RKO (cell line): ENCODE results near the gene GRIP1.

Experiments used
- DNase-seq: peaks from one replicate; pipeline ENCODE4 v3.0.0-alpha.2; 2016; ENCODE audit warnings: low spot score

GRIP1 gene

DNA sequence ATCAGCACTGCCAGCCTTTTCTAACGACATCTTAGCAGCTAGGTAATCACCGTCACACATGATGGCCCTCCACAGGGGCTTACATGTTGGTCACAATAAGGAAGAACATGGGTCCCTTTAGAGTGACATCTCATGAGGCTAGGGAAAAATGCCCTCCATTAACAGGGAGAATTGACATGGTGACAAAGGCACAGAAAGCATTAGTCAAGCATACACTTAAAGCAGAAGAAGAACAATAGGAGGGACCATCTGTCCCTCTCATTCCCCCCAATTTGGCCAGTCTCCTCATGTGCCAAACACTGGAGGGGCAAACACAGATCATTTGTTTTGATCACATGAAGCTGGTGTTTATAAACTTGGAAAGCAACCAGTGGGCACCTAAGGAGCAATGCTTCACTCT is 78.0 kb downstream of the GRIP1 start:
- DNase-seq, result no peak

DNA sequence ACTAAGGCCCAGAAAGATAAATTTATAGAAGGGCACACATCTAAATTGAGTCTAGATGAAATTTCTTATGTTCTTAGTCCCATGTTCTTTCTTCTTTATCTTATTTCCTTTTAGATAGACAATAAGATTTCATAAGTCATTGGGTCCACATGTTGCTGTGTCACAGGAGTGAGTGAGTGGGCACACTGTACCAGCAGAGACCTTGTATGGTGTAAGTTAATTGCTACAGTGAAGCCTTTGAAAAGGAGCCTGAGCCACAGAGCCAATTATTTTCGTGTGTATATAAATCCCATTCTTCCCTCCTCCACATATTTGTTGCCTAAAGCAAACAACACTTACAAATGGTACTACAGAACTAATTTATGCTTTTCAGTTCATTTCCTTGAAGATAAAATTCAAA is 79.1 kb downstream of the GRIP1 start:
- no peak for DNase-seq

DNA sequence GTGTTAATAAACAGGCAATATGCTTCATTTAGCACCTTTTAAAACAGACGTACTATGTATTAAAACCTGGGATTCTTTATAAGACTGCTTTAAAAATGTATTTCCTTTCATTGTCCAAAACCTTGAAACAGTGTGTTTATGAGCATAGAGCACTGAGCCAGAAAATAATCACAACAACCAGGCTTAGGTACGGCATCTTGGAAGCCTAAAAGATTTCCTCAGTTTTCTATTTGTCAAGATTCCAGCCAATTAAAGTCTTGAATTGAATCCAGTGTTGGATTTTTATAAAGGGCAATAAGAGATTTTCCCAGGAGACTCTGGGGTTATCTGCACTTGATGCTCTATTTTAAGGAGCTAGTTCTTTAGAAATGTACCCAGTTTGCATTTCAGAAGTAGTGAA is 80.3 kb downstream of the GRIP1 start:
- DNase-seq, result no peak

DNA sequence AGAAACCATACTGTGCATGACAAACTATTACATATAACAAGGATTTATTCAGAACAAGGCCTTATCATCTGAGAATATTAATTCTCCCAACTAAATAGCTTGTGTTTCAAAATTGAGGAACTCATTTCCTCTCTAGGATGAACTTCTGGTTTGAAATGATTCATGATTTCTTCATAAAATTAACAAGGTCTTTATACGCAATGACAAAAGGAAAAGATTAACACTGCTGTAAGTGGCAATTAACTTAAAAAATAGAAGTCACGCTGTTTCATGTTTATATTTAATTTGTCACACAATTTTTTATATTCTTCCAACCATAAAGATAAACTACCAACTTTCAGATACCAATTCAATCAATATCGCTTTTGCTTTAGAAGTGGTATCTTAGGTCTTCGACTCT is 80.8 kb downstream of the GRIP1 start:
- DNase-seq, result no peak

DNA sequence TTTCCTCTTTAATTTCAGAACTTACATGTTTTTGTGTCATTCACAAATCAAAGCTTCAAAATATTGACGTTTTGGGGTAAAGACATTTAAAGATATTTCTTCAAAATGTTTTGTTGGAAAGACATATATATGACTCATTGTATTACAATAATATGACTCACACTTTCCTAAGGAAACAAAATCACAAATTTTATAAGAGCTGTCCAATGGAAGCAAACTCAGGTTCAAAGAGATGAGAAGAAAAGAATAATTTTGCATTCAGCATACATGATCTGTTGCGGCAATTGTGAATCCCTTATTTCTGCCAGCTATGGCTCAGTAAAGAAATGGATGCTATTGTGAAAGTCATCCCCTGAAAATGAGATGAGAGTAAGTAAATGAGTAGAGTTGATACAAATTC is 82.7 kb downstream of the GRIP1 start:
- DNase-seq, result peak; percentile 62

DNA sequence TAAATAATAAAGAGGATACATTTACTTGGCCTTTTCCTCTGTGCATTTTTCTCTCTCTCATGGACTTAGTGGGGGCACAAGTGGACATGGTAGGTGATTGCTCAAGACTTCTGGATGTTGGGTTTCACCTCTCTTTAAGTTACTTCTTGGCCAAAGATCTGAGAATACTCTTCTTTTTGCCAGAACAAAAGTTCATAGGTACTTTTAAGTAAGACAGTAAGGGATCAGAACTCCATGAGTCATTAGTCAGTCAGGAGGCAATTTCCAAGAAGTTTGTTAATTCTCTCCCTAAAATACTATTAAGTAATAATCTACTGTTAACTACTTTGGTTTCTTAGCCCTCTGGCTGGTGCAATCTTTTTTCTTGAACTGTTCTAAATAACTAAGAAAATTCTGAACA is 84.2 kb downstream of the GRIP1 start:
- DNase-seq, result no peak

DNA sequence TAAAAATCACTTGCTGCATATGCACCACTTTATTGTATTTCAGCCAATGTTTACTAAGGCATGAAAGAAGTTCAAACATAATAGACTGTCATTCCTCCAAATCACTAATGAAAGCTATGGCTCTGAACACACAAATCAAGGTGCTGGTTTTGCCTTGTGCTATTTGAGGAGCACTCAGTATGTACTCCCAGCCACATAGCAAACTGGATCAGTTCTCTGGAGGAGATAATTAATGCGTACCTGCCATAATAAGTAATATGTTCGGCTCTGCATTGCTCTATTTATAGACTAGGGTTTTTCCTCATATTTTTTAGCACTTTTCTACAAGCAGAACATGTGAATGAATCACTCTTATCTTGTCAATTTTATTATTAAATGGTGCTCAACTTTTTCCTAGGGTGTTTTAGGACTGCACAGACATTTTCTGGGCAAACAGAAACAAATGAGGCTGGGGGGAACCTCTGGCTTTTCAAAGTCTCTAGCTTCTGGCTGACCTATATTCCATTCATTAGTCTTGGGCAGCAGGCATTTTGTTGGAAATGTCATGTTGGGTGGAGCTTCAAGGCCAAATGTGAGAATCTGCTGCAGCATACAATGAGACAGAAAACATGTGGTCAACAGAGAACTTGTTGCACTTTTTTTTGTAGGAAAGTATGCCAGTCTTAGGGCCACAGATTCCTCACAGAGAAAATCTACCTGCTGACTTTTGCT is 88.4 kb downstream of the GRIP1 start:
- DNase-seq, result no peak

DNA sequence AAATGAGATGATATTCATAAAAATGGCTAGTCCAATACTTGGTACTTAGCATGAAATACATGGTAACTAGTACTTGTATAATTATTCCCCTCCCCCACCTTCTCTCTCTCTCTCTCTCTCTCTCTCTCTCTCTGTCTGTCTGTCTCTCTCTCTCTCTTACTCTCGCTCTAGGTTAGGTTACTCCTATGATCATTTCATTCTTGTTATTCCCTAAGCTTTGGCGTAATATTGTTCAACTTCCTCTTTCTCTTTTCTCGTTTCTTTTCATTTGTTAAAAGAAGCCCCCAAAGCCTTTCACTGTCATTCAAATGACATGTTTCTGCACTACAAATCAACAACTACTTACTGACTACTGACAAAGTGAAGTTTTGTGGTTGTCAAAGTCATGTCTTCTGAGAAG is 89.8 kb downstream of the GRIP1 start:
- DNase-seq, result no peak

DNA sequence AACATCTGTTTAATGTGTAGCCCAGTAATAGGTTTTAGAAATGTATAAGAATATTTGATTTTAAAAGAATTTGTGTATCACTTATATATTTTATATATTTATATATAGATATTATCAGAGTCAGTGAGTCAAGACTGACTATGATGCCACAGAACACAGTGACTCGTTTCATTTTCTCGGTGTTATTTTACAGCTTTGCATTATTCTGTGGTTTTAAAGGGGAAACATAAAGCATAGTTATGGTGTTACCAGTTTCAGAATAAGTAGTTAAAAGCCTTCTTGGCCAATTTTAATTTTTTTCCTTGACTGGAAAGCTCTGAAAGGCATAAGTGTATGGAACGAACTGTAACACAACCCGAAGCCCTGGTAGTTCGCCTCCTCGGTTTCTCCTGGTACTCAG is 91.0 kb downstream of the GRIP1 start:
- no peak for DNase-seq

DNA sequence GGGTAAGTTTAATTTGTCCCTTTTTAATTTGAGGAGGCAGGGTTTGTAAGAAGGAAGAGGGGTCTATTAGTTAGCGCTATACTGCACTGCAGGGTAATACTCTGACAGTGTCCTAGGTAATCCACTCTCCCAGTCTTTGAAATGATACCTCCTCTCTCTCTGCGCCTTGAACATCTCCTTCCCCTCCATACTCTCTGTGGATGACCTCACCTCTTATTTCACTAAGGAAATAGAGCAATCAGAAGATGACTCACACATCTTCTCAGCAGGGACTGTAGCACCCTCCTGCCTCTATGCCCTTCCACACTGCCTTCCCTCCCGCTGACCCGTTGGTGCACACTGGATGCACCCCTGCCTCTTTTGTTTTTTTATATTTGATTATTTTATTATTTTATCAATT is 94.2 kb downstream of the GRIP1 start:
- peak; percentile 35 for DNase-seq

DNA sequence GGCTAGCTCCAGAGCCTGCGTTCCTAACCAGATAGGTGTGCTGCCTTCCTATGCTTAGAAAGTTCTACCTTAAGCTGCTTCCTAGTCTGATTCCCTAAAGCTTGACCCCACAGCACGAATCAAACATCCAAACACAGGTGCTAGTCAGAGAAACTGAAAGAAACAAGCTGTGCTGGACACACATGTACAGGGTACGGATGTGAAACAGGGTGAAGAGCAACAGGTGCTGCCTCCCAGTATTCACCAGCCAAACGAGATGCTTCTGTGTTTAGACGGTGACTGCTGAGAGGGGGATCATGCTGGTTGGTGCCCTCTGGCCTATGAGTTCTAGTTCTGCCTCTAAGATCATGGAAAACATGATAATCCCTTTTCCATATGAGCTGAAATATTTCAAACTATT is 105.3 kb downstream of the GRIP1 start:
- DNase-seq, result no peak

DNA sequence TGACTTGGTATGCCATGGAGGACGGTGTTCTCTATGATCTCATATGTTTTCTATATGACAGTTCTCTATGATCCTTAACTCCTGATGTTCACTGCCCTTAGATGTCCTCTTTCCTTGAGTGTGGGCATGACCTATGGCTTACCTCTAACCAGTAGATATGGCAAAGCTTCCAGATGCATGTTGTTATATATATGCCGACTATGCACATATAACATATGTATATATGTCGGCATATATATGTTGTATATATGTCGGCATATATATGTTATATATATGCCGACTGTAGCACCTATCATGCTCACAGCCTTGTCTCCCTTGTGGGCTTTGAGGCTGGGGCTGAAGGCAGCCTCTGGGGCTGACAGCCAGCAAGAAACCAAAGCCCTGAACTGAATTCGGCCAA is 106.0 kb downstream of the GRIP1 start:
- DNase-seq, result no peak

DNA sequence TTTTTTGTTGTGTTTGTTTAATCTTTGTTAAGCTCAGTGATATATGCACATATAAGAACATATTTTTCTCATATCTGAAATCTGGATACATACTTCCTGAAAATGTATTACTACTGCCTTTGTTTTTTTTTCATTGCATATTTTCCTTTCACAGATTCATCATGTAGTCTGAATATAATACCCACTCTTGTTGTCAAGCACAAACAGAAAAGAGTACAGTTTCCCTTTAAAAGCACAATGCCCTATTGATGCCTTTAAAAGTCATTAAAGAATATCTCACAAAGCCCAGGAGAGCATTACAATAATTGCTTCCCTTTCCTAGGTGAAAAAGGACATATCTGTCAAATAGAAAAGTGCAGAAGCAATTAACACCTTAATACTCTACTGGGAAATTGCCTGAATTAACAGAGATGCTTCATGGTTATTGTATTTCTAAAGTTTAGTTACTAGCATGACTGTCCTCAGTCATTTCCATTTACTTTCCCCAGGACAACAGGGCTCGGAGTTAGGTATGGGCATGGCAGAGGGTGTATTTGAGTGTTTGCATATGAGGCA is 107.4 kb downstream of the GRIP1 start:
- DNase-seq, result no peak

DNA sequence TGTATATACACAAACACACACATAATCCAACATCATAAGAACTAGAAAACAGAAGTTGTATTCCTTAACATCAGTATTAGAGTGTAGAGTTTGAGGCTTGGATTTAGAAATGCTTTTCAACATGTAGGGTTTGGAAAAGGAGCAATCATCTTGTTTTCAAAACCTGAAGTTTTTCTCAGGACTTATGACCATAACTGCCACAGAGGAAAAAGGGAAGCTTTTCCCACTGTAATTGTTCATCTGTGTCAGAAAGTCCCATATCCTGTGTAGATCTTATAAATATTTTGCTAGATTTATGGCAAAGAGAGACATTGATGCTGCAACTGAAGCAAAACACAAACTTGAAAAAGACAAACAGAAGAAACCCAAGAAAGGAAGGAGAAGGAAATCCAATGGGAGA is 115.7 kb downstream of the GRIP1 start:
- no peak for DNase-seq

DNA sequence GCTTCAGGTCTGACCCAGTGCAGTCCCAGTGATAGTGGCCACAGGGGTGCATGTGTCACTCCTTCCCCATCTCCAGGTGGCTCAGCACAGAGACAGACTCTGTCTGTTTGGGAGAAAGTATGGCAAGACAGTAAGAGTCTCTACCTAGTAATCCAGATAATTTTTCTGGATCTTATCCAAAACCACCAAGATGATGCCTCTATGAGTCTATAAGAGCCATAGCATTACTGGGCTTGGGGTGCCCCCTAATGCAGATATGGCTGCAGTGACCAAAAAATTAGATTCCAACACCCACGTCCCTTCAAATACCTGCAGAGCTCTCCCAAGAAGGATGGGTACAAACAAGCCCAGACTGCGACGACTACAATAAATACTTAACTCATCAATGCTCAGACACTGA is 123.8 kb downstream of the GRIP1 start:
- peak; percentile 74 for DNase-seq

DNA sequence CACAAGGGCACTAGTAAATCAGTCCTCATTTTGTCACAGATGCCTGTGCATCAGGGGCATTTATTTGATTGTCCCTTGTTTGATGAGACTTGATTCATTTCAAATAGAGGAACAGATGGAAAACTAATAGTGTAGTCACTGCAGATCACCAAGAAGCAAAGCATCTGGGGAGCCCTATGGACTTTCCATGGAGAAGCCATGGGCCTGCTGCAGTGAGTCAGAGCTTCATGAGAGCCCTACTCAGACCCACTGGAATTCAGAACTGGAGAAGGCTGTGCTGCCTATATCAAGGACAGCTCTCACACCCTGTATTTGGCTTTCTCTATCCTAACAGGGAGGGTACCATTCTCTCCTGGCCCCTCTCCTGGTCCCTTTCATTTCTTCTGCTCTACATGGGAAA is 126.2 kb downstream of the GRIP1 start:
- peak; percentile 44 for DNase-seq

DNA sequence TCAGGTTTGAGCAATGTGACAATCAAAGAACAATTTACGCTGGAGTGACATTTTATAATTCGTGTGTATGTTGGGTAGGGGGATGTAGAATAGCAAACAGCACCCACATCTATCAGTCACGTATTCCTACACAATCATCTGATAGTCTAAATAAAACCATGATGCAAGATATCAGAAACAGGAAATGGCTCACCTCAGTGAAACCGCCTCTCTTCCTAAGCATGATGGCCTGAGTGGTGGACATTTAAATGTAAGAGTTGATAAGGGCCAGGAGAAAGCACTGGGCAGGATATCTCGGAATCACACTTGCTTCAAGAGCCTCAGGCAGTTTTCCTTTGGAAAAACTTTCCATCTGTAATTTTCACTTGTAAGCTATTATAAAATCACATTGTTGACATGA is 128.2 kb downstream of the GRIP1 start:
- peak; percentile 36 for DNase-seq

DNA sequence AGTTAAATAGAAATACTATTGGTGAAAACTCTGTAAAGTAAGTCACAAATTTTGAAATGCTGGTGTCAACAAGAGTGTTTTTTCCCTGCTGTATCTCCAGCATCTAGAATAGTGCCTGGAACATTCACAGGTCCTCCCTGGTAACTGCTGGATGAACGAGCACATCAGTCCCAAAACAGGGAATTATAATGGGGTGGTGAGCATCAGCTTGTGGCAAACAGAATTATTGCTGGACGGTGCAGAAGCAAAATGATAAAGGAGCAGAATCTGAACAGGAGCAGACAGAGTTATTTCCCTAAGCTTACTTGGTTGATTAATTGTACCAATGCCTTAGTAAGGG is 129.9 kb downstream of the GRIP1 start:
- no peak for DNase-seq

DNA sequence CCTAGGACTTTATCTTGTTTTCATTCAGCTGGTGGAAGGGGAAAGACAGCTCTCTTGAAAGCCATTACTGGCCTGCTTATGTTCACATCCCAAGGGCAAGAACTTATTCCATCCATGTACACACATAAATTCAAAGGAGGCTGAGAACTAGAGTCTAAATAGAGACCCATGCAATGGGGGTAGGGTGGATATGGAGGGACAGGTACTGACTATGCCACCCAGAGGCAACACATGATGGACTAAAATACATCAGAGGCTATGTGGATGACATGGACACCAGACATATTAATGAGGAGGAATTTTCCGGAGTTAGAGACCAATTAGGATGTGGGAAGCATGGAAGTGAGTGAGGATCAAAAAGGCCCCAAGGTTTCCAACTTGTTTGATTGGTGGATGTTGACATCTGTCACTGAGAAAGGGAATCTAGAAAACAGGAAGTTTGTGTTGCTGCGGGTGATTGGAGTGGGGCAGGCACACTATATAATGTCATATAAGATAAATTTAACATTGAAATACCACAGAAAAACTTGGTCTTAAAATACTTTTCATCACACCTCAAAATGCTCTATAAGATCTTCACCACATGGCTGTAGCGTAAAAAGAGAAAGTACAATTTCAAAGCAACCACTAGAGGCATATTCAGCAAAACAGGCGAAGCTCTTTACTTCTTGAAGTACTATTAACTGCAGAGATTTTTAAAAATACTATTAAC is 130.4 kb downstream of the GRIP1 start:
- DNase-seq, result peak; percentile 54

DNA sequence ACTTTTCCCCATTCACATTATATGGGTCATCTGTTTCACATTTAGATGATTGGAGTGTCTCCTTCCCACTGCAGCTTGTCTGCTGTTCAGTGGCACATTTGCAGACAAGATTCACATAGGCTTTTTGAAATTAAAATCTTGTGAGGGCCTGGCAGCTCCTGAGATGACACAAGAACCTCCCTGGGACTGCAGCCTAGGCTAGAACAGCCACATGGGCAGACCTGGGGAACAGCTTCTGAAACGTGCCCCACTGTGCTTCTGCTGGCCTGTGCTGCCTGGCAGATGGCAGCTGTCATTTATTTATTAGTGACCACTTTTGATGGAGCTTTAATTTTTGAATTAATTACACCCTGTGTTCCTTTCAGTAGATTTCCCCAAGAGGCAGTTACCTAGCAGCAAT is 137.4 kb downstream of the GRIP1 start:
- no peak for DNase-seq

DNA sequence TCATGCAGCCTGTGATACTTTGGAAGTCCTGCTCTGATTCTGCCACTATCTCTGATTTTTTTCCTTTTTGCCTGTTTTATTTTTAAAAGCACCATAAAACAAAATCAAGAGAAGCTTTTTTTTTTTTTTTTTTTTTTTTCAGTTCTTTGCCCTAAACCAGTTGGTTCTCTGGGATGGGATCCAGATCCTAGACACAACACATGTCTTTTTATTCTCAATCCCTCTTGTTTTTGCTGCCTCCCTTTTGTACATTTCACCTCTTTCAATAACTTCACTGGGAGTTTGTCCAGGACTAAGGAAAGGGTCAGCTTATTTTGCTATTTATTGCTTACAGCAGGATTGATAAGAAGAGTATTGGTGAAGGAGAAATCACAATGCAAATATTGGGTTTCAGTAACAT is 139.4 kb downstream of the GRIP1 start:
- no peak for DNase-seq

DNA sequence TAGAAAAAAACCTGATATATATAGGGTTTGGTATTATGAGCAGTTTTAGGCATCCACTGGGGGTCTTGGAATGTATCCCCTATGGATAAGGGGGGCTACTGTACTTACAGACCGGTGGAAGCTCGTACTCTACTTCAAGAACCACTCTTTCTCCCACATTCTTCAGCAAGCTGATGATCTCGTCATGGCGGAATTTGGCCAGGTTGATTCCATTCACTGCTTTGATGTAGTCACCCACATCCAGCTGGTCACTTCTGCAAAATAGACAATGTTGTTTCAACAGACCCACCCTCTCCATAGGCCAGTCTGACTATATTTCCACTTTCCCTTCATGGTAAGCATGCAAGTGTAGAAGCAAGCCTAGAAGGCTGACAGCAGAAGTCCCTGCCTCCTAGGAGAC is 139.9 kb downstream of the GRIP1 start:
- DNase-seq, result no peak

DNA sequence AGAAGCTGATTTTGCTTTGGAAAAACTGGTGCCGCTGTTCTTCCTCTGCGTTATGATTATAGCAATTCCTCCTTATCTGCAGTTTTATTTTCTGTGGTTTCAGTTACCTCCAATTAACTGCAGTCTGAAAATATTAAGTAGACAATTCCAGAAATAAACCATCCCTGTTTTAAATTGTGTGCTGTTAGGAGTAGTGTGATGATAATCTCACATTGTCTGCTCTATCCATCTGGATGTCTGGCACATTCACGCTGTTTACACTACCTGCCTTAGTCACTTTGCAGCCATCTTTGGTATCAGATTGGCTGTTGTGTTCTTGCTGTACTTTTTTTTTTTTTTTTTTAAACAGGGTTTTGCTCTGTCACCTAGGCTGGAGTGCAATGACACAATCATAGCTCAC is 141.0 kb downstream of the GRIP1 start:
- no peak for DNase-seq

DNA sequence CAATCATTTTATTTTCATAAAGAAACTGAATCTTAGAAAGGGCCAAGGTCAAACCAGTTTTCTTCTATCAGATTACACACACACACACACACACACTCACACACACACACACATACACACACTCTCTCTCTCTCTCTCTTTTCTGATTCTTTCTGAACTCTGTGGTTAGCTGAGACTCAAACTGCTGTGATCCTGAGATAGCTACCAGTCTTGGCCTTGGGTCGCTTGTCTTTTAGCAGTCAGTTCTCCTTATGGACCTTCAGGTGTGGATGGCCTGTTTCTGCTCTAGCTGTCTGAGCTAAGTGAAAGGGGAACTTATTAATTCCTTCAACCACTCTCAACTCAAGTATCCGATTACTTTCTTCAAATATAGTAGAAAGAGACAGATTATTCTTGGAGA is 145.1 kb downstream of the GRIP1 start:
- DNase-seq, result no peak
